ENCODE measurements around the gene TBX6.

TBX6 gene

DNA sequence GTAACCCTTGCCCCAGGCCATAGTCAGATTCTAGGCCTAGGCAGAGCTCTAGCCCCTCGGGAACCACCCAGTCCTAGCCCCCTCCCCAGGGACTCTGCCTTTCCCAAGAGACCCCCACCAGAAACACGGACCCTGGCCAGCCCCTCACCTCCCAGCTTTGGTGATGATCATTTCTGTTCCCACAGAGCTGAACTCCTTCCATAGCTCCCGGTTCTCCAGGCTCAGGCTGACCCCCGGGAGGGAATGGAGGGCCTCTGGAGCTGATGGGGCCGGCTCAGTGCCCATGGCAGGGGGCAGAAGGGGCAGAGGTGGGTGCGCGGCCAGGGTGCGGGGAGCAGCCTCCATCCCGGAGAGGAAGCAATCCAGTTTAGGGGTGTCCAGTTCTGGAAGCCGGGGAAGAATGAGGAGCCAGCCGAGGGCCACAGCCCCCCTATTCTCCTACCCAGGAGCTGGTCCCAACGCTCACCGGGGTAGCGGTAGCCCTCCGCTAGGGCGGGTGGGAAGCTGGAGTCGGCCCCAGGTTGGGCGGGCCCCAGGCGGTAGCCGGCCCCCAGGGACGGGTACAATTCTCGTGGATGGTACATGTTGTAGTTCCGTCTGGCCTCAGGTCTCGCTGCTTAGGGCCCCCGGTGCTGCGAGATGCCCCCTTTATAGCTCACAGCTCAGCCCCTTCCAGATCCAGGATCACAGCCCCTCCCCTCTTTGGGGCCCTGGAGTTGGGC lies 953 bp downstream of the TBX6 start:
- no peak for DNase-seq (ENCODE audit: low read depth)
- TF ChIP-seq, protein P1, sequence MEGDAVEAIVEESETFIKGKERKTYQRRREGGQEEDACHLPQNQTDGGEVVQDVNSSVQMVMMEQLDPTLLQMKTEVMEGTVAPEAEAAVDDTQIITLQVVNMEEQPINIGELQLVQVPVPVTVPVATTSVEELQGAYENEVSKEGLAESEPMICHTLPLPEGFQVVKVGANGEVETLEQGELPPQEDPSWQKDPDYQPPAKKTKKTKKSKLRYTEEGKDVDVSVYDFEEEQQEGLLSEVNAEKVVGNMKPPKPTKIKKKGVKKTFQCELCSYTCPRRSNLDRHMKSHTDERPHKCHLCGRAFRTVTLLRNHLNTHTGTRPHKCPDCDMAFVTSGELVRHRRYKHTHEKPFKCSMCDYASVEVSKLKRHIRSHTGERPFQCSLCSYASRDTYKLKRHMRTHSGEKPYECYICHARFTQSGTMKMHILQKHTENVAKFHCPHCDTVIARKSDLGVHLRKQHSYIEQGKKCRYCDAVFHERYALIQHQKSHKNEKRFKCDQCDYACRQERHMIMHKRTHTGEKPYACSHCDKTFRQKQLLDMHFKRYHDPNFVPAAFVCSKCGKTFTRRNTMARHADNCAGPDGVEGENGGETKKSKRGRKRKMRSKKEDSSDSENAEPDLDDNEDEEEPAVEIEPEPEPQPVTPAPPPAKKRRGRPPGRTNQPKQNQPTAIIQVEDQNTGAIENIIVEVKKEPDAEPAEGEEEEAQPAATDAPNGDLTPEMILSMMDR (conservative IDR thresholded peaks at IDR 0.05; ENCODE audit: low read length) = no peak
- H3K4me3 ChIP-seq (ENCODE audit: low read length) = no peak overlapping the region

DNA sequence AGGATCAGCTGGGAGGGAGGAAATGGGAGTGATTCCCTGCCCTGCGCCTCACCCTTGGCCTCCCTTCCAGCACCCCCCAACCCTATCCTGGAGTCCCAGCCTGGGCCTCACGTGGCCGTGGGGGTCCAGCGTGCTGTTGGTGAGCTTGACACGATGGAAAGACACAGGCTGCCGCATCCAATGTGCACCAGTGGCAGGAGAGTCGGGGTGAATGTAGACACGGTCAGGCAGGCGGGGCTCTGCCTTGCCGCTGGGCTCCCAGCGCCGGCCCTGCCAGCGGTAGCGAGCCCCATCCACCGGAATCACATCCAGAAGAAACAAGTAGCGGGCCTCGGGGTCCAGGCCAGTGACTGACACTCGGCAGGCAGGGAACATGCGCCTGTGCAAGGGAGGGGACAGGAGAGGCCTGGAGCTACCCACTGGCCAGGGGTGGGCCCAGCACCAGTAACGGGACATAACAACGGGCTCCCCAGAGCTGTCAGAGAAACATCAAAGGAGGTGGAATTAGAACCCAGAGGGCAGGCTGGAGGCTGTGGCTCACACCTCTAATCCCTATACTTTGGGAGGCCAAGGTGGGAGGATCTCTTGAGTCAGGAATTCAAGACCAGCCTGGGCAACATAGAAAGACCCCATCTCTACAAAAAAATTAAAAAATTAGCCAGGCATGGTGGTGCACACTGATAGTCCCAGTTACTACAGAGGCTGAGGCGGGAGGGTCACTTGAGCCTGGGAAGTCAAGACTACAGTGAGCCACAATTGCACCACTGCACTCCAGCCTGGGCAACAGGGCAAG lies 2.7 kb downstream of the TBX6 start:
- DNase-seq (ENCODE audit: low read depth) = no peak
- TF ChIP-seq, protein P1 (conservative IDR thresholded peaks at IDR 0.05; ENCODE audit: low read length) = no peak
- no peak overlapping the region for H3K4me3 ChIP-seq (ENCODE audit: low read length)

DNA sequence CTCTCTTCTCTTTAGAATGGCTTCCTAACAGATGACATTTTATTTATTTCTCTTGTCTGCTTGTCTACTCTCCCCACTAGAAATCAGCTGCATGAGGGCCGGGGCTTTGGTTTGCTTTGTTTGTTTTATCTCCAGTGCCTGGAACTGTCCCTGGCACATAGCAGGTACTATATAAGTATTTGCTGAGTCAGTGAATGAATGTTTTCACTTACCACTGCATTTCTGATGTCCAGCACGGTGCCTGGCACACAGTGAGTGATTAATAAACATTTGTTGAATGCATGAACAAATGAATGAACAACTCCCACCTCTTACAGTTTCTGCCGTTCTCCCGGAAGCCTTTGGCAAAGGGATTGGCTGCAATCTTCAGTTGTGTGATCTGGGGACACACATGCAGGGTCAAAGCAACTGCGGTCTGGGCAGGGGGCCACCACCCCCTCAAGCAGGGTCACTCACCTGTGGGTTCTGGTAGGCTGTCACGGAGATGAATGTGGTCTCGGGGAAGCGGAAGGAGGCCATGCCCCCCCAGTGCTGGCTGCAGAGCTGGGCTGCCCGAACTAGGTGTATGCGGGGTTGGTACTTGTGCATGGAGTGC lies 3.4 kb downstream of the TBX6 start:
- no peak for DNase-seq (ENCODE audit: low read depth)
- TF ChIP-seq, protein P1 (conservative IDR thresholded peaks at IDR 0.05; ENCODE audit: low read length) = no peak
- no peak overlapping the region for H3K4me3 ChIP-seq (ENCODE audit: low read length)

DNA sequence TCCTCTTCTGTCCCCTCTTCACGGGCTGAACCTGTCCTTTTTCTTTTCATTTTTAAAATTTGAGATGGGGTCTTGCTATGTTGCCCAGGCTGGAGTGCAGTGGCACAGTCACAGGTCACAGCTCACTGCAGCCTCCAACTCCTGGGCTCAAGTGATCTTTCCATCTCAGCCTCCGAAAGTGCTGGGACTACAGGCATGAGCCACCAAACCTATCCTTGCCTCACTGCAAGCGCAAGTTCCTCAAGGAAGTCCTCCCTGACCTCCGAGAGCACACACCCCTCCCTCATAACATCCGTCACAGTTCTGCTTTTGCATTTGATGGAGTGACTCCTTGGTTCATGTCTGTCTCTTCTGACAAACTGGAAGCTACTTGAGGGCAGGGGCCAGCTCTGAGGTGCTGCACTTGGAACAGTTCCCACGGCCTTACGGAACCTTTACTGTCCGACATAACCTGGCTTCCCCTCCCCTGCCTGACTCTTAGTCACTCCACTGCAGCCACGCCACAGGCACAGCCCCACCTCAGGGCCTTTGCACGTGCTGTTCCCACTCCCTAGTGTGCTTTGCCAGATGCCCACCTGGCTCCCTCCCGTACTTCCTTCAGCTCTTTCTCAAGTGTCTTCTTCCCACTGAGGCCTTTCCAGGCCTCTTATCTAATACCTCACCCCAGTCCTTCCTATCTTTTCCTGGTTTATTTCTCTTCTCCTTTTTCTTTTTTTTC lies 4.4 kb downstream of the TBX6 start:
- TF ChIP-seq, protein P1 (conservative IDR thresholded peaks at IDR 0.05; ENCODE audit: low read length) = no peak
- DNase-seq (ENCODE audit: low read depth) = no peak
- H3K4me3 ChIP-seq (ENCODE audit: low read length) = no peak overlapping the region

DNA sequence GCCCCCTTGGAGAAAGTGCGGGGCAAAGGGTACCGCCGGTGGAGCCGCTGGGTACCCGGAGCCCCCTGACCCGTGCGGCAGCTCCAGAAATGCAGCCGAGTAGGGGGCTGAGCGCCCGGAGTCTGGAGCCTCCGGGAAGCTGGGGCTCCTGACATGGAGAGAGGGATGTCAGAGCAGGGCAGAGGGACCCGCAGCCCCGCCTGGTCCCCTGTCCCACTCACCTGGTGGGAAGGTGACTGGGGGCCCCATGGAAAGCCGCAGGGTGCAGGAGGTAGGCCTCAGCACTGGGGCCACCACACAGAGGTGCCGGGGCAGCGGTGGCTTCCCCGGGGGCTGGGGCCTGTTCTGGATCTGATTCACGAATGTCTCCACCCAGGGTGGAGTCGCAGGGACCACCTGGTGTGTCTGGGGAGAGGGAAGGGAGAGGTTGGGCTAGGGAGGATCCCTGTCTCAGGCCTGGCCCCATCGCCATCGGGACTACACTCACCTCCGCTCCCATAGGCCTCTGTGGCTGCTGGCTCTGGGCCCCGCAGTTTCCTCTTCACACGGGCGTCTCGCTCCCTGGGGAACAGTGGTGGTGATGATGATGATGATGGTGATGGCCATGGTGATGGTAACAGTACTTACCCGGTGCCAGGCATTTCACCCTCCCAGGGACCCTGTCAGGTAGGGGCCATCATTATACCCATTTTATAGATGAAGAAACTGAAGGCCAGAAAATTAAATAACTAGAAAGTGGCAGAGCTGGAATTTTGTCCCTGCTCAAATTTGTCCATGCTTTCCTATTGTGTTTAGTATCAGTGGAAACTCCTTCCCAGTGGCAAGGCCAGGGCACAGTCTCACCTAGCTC lies 5.2 kb downstream of the TBX6 start:
- DNase-seq (ENCODE audit: low read depth) = no peak
- H3K4me3 ChIP-seq (ENCODE audit: low read length) = no peak overlapping the region
- TF ChIP-seq, protein P1 (conservative IDR thresholded peaks at IDR 0.05; ENCODE audit: low read length) = no peak

DNA sequence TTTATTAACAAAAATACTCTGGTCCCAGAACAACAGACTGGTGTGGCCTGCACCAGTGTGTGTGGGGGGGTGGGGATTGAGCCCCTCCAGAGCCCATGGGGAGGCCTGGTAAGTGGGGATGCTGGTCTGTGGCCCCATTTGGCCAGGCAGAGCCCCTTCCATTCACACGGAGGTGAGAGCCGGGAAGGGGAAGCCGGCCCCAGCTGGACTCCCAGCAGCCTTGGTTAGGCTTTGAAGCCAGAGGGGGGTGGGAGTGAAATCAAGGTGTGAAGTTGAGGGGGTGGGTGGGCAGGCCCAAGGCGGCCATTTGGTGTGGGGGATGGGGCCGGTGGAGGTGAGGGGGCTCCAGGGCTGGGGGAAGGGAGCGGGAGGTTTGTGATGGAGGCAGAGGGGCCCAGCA lies 5.9 kb downstream of the TBX6 start:
- DNase-seq (ENCODE audit: low read depth) = no peak
- TF ChIP-seq, protein P1 (conservative IDR thresholded peaks at IDR 0.05; ENCODE audit: low read length) = no peak
- no peak overlapping the region for H3K4me3 ChIP-seq (ENCODE audit: low read length)

All from AG10803 (cell line).